ENCODE results near the gene DIP2A.

DIP2A gene

DNA sequence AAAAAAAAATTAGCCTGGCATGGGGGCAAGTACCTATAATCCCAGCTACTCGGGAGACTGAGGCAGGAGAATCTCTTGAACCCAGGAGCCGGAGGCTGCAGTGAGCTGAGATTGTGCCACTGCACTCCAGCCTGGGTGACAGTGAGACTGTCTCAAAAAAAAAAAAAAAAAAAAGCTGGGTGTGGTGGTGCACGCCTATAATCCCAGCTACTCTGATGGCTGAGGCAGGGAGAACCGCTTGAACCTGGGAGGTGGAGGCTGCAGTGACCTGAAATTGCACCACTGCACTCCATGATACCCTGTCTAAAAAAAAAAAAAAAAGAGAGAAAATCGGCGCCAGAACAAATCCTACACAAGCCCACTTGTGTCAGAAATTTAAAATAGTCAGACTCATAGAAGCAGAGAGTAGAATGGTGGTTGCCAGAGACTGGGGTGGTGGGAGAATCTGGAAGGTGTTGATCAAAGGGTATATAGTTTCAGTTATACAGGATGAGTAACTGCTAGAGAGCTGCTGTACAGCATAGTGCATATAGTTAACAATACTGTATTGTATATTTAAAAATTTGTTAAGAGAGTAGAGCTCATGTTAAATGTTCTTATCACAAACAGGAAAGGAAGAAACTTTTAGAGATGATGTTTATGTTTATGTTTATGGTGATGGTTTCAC, 9.6 kb downstream of the DIP2A start:
- Mint-ChIP-seq H3K36me3 (ENCODE audit: low read depth) (peaks cover 38% of the 10 kb centered on the region), H3K4me1 (peaks cover 43% of the 10 kb centered on the region), H3K9me3 (no peaks in the 10 kb centered on the region), H3K27me3 (ENCODE audit: low read depth, poor library complexity) (peaks cover 4% of the 10 kb centered on the region), H3K27ac (no peak overlapping the region), H3K4me3 (no peak overlapping the region)
- TF ChIP-seq CTCF (IDR thresholded peaks at IDR 0.05), result no peak
- DNase-seq, result no peak

DNA sequence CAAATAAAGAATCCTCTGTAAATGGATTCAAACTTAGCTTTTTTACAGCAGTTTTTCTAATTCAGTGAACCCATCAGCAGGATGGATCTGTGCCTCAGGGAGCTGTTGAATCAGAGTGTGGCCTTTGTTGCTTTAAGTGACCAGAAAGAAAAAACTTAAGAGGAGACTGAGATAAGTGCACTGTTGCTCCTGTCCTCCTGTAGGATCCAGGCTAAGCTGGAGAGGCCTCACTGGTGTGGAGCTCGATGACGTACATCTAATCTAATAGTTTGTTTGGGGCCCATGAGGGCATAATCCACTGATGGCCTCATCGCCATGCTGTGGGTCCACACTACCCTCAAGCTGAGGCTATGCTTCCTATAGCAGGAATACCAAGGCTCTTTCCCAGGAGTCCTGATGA, 10.6 kb downstream of the DIP2A start:
- peak overlapping the region; percentile 88 for H3K27ac Mint-ChIP-seq
- peaks cover 38% of the 10 kb centered on the region for H3K36me3 Mint-ChIP-seq (ENCODE audit: low read depth)
- no peak for DNase-seq
- H3K4me3 Mint-ChIP-seq, result no peak overlapping the region
- H3K27me3 Mint-ChIP-seq (ENCODE audit: low read depth, poor library complexity), result peaks cover 4% of the 10 kb centered on the region
- H3K9me3 Mint-ChIP-seq, result no peaks in the 10 kb centered on the region
- peaks cover 43% of the 10 kb centered on the region for H3K4me1 Mint-ChIP-seq
- TF ChIP-seq CTCF (IDR thresholded peaks at IDR 0.05), result no peak

GRCh38 chr21:46471514-46471913, 12.8 kb downstream of the DIP2A start:
- DNase-seq, result no peak

DNA sequence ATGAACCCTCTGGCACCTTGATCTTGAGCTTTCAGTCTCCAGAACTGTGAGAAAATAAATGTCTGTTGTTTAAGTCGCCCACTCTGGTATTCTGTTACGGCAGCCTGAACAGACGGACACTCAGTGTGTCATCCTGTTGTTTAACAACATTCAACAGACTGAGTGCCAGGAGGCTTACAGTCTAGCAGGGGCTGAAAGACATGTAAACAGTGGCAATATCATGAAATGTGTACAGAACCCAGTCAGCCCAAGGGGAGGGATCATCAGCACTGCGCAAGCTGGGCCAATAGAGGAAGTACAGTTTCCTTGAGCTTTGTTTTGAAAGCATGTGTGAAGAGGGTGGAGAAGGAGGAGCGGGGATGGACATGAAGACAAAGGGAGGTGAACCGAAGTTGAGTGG, 13.6 kb downstream of the DIP2A start:
- Mint-ChIP-seq H3K36me3 (ENCODE audit: low read depth) (peaks cover 47% of the 10 kb centered on the region), H3K9me3 (peaks cover 3% of the 10 kb centered on the region), H3K27me3 (ENCODE audit: low read depth, poor library complexity) (peaks cover 4% of the 10 kb centered on the region), H3K4me3 (no peak overlapping the region), H3K27ac (peak overlapping the region; percentile 17), H3K4me1 (peaks cover 43% of the 10 kb centered on the region)
- no peak for TF ChIP-seq CTCF (IDR thresholded peaks at IDR 0.05)
- no peak for DNase-seq

More at GRCh38 chr21:46471514-46471913, 12.8 kb downstream of the DIP2A start:
- Mint-ChIP-seq H3K4me1 (peaks cover 43% of the 10 kb centered on the region), H3K4me3 (no peak overlapping the region), H3K27me3 (ENCODE audit: low read depth, poor library complexity) (peaks cover 4% of the 10 kb centered on the region), H3K9me3 (peaks cover 3% of the 10 kb centered on the region), H3K27ac (peak overlapping the region; percentile 31), H3K36me3 (ENCODE audit: low read depth) (peaks cover 44% of the 10 kb centered on the region)
- no peak for TF ChIP-seq CTCF (IDR thresholded peaks at IDR 0.05)

DNA sequence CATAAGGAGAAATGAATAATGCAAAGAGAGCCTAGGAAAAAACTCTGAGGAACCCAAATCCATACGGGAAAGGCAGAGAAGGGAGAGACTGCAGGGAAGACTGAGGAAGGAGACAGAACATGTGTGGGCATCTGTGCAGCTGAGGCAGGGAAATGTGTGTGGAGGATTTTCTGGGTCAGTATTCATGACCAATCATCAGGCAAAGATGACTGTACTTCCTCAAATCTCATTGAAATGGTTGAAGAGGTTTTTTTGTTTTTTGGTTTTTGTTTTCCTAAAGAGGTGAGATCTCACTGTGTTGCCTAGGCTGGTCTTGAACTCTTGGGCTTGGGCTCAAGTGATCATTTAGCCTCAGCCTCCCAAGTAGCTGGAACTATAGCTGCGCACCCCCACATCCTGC, 15.7 kb downstream of the DIP2A start:
- DNase-seq, result no peak
- TF ChIP-seq CTCF (IDR thresholded peaks at IDR 0.05), result no peak
- no peak overlapping the region for H3K4me3 Mint-ChIP-seq

GRCh38 chr21:46475296-46475695, 16.6 kb downstream of the DIP2A start:
- Mint-ChIP-seq H3K9me3 (peaks cover 3% of the 10 kb centered on the region), H3K36me3 (ENCODE audit: low read depth) (peaks cover 51% of the 10 kb centered on the region), H3K27me3 (ENCODE audit: low read depth, poor library complexity) (no peaks in the 10 kb centered on the region), H3K27ac (no peak overlapping the region), H3K4me3 (no peak overlapping the region), H3K4me1 (peaks cover 18% of the 10 kb centered on the region)
- no peak for DNase-seq
- no peak for TF ChIP-seq CTCF (IDR thresholded peaks at IDR 0.05)

More for the DNA sequence above, 15.7 kb downstream of the DIP2A start:
- Mint-ChIP-seq H3K9me3 (peaks cover 3% of the 10 kb centered on the region), H3K36me3 (ENCODE audit: low read depth) (peaks cover 56% of the 10 kb centered on the region), H3K4me1 (peaks cover 23% of the 10 kb centered on the region), H3K27me3 (ENCODE audit: low read depth, poor library complexity) (peaks cover 4% of the 10 kb centered on the region), H3K27ac (peak overlapping the region; percentile 1)

Measured in nephron progenitor cell (in vitro differentiated cells).